ENCODE results near the gene HNRNPA1. TPM values are rescaled to one million over a fixed set of nuclear protein-coding genes. Genes with fewer than 3 reads are reported as not detected.
A peak's percentile ranks its signal among the peaks of the same experiment; 100 is the strongest.

Gene HNRNPA1
- total and polyA plus RNA-seq, 9 of the 15 experiments (the other 6 are each of a cell fraction or from before 2014, with no cell fraction given): 1,166 to 2,703 (median 1,815) TPM

- TF ChIP-seq HMBOX1 (IDR thresholded peaks at IDR 0.05) (no peak), RBM34 (IDR thresholded peaks at IDR 0.05; ENCODE audit: borderline replicate concordance, insufficient read depth, low read length) (no peak), ZNF408 (CRISPR knock-in tag; IDR thresholded peaks at IDR 0.05; ENCODE audit: low read depth) (no peak), TAF7 (tag; IDR thresholded peaks at IDR 0.05) (no peak), DMBX1 (CRISPR knock-in tag; IDR thresholded peaks at IDR 0.05; ENCODE audit: borderline replicate concordance) (no peak), ZNF282 (CRISPR knock-in tag; IDR thresholded peaks at IDR 0.05) (no peak), ZNF134 (CRISPR knock-in tag; conservative IDR thresholded peaks at IDR 0.05) (no peak), ZNF584 (CRISPR knock-in tag; IDR thresholded peaks at IDR 0.05; ENCODE audit: low read depth) (no peak), TCF7 (IDR thresholded peaks at IDR 0.05; ENCODE audit: borderline replicate concordance) (no peak), CBX8 (IDR thresholded peaks at IDR 0.05; ENCODE audit: borderline replicate concordance, extremely low read depth, low read depth, low read length, poor library complexity, severe bottlenecking) (no peak), SAFB (IDR thresholded peaks at IDR 0.05; ENCODE audit: borderline replicate concordance, low read depth, low read length) (no peak), CGGBP1 (CRISPR knock-in tag; IDR thresholded peaks at IDR 0.05) (no peak), ATF7 (IDR thresholded peaks at IDR 0.05) (no peak), ZMIZ1 (IDR thresholded peaks at IDR 0.05; ENCODE audit: low read depth in 2 of 2, low read length in 2 of 2) (no peak), VEZF1 (CRISPR knock-in tag; IDR thresholded peaks at IDR 0.05) (no peak), HMG20B (CRISPR knock-in tag; IDR thresholded peaks at IDR 0.05) (no peak), KAT8 (IDR thresholded peaks at IDR 0.05; ENCODE audit: low read depth) (no peak), ZNF589 (CRISPR knock-in tag; IDR thresholded peaks at IDR 0.05; ENCODE audit: low read depth) (no peak), RBM17 (IDR thresholded peaks at IDR 0.05; ENCODE audit: borderline replicate concordance, low read depth, low read length) (no peak), RNF2 (IDR thresholded peaks at IDR 0.05) (no peak), XRCC4 (IDR thresholded peaks at IDR 0.05; ENCODE audit: extremely low read depth, insufficient read depth, insufficient read length) (no peak), SMARCE1 (IDR thresholded peaks at IDR 0.05) (peak; percentile 62), PHB2 (IDR thresholded peaks at IDR 0.05; ENCODE audit: low read depth) (no peak; the same call in 1 of the 2 replicates)
Observed at GRCh38 chr12:54296393-54297099, 16.0 kb downstream of the HNRNPA1 start (continued).

All from K562 (cell line).